ENCODE data around the gene MYH4.

Gene MYH4

GRCh38 chr17:10499950-10500349 is 30.6 kb upstream of the MYH4 start:
- TF ChIP-seq CTCF (IDR thresholded peaks at IDR 0.05; ENCODE audit: control insufficient read depth, insufficient read depth, low read depth, low read length, missing control alignments), result no peak
- no peak overlapping the region for H3K4me3 ChIP-seq (ENCODE audit: control insufficient read depth, low read depth, low read length)
- DNase-seq (ENCODE audit: low read depth), result no peak

- no peak overlapping the region for H3K4me3 ChIP-seq (ENCODE audit: control insufficient read depth, low read depth, low read length)
Observed at GRCh38 chr17:10492004-10492403, 22.6 kb upstream of the MYH4 start.

GRCh38 chr17:10482252-10482651 is 12.9 kb upstream of the MYH4 start:
- no peak overlapping the region for H3K4me3 ChIP-seq (ENCODE audit: control insufficient read depth, low read depth, low read length)
- no peak for TF ChIP-seq CTCF (IDR thresholded peaks at IDR 0.05; ENCODE audit: control insufficient read depth, insufficient read depth, low read depth, low read length, missing control alignments)
- DNase-seq (ENCODE audit: low read depth), result no peak

More at GRCh38 chr17:10492004-10492403, 22.6 kb upstream of the MYH4 start:
- no peak for TF ChIP-seq CTCF (IDR thresholded peaks at IDR 0.05; ENCODE audit: control insufficient read depth, insufficient read depth, low read depth, low read length, missing control alignments)
- no peak for DNase-seq (ENCODE audit: low read depth)

GRCh38 chr17:10477701-10478100 is 8.3 kb upstream of the MYH4 start:
- TF ChIP-seq CTCF (IDR thresholded peaks at IDR 0.05; ENCODE audit: control insufficient read depth, insufficient read depth, low read depth, low read length, missing control alignments), result no peak
- DNase-seq (ENCODE audit: low read depth), result no peak
- H3K4me3 ChIP-seq (ENCODE audit: control insufficient read depth, low read depth, low read length), result no peak overlapping the region

GRCh38 chr17:10474536-10474935 is 5.2 kb upstream of the MYH4 start:
- DNase-seq (ENCODE audit: low read depth), result no peak
- no peak overlapping the region for H3K4me3 ChIP-seq (ENCODE audit: control insufficient read depth, low read depth, low read length)
- no peak for TF ChIP-seq CTCF (IDR thresholded peaks at IDR 0.05; ENCODE audit: control insufficient read depth, insufficient read depth, low read depth, low read length, missing control alignments)

GRCh38 chr17:10471858-10472257 is 2.5 kb upstream of the MYH4 start:
- no peak for DNase-seq (ENCODE audit: low read depth)
- TF ChIP-seq CTCF (IDR thresholded peaks at IDR 0.05; ENCODE audit: control insufficient read depth, insufficient read depth, low read depth, low read length, missing control alignments), result no peak
- no peak overlapping the region for H3K4me3 ChIP-seq (ENCODE audit: control insufficient read depth, low read depth, low read length)

GRCh38 chr17:10463402-10463801 is 6.0 kb downstream of the MYH4 start:
- no peak for TF ChIP-seq CTCF (IDR thresholded peaks at IDR 0.05; ENCODE audit: control insufficient read depth, insufficient read depth, low read depth, low read length, missing control alignments)
- no peak overlapping the region for H3K4me3 ChIP-seq (ENCODE audit: control insufficient read depth, low read depth, low read length)
- no peak for DNase-seq (ENCODE audit: low read depth)
